Endothelial cell of umbilical vein (primary cell): ENCODE data around the gene NT5DC2.

Experiments
- EZH2 ChIP-seq: IDR thresholded peaks from 2 replicates; pipeline ENCODE4 v1.6.1; 2012; ENCODE audit warnings: borderline replicate concordance, low read depth, mild to moderate bottlenecking, moderate library complexity, low read length, inconsistent platforms; ENCODE audit not compliant: severe bottlenecking
- POLR2A ChIP-seq: IDR thresholded peaks from 2 replicates; pipeline ENCODE4 v1.6.1; 2012; ENCODE audit warnings: low read depth, mild to moderate bottlenecking, control low read depth, low read length
- TF ChIP-seq, protein P1 (sequence below), 2 donors: IDR thresholded peaks; 1 replicate in 1 of 2; 2 replicates in 1 of 2; pipeline ENCODE4 v1.5.1; 2011; ENCODE audit warnings: low read length in 2 of 2, mild to moderate bottlenecking in 2 of 2, moderate library complexity in 2 of 2, control low read depth in 1 of 2, inconsistent platforms in 1 of 2, low read depth in 1 of 2; ENCODE audit not compliant: insufficient read depth in 1 of 2; ENCODE audit errors: extremely low read depth in 1 of 2

DNA sequence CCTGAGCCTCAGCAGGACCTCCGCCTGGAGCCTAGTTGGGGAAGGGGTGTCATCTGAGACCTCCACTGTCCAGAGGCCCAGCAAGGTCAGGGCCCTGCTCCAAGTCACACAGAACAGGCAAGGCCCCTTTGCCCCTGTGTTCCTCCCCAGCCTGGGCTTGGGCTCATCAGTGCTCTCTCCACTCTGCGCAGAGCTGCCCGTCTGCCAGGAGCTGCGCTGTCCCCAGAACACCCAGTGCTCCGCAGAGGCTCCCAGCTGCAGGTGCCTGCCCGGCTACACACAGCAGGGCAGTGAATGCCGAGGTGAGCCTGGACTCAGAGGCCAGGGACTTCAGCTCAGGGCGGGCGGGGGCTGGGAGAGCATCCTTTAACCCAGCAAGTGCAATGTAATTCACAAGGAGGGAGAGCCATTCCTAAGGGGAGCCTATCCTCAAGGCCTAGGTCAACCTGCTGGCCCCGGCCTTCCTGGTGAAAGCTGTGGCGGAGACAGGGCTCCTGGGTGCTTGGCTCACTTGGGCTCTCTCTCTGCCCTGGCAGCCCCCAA lies 30.8 kb downstream of the NT5DC2 start:
- TF ChIP-seq POLR2A (no peak), EZH2 (no peak)
- TF ChIP-seq, protein P1, sequence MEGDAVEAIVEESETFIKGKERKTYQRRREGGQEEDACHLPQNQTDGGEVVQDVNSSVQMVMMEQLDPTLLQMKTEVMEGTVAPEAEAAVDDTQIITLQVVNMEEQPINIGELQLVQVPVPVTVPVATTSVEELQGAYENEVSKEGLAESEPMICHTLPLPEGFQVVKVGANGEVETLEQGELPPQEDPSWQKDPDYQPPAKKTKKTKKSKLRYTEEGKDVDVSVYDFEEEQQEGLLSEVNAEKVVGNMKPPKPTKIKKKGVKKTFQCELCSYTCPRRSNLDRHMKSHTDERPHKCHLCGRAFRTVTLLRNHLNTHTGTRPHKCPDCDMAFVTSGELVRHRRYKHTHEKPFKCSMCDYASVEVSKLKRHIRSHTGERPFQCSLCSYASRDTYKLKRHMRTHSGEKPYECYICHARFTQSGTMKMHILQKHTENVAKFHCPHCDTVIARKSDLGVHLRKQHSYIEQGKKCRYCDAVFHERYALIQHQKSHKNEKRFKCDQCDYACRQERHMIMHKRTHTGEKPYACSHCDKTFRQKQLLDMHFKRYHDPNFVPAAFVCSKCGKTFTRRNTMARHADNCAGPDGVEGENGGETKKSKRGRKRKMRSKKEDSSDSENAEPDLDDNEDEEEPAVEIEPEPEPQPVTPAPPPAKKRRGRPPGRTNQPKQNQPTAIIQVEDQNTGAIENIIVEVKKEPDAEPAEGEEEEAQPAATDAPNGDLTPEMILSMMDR (IDR thresholded peaks at IDR 0.05; ENCODE audit: extremely low read depth in 1 of 2, insufficient read depth in 1 of 2, low read depth in 1 of 2, low read length in 2 of 2): no peak
